NB4 (cell line): Measurements from ENCODE around the gene MUC6.

Source experiments
- CTCF ChIP-seq: IDR thresholded peaks from one replicate; pipeline ENCODE4 v1.5.1; 2012; ENCODE audit warnings: low read depth, low read length
- MYC ChIP-seq: IDR thresholded peaks from 2 replicates; pipeline ENCODE4 v1.6.1; 2011; ENCODE audit warnings: low read depth, low read length
- POLR2A ChIP-seq: IDR thresholded peaks from 2 replicates; pipeline ENCODE4 v1.6.1; 2011; ENCODE audit warnings: mild to moderate bottlenecking; ENCODE audit not compliant: insufficient read length; ENCODE audit errors: extremely low read depth
- TF ChIP-seq, protein P1 (sequence below): IDR thresholded peaks from 2 replicates; pipeline ENCODE4 v1.6.1; 2011; ENCODE audit warnings: low read depth, low read length

DNA sequence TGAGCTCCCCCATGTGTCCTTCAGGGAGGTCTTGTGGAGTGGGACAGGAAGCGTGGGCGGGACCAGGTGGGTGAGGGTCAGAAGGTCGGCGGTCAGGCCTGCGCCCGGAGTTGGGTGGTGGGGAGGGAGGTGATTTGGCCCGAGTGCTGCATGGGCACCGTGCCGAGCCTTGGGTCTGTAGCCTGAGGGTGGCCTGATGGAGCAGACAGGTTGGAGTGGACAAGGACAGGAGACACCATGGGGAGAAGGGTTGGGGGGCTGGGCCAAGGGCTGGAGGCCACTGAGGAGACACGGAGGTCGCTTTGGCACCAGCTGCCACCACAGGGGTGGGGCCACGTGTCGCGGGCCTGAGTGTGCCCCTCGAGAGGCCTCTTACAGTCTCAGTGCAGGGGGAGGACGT lies 57.7 kb downstream of the MUC6 start:
- TF ChIP-seq, protein P1, sequence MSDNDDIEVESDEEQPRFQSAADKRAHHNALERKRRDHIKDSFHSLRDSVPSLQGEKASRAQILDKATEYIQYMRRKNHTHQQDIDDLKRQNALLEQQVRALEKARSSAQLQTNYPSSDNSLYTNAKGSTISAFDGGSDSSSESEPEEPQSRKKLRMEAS: no peak
- no peak for TF ChIP-seq POLR2A
- no peak for TF ChIP-seq CTCF
- TF ChIP-seq MYC: no peak
